IMR-90 (cell line): Measurements from ENCODE around the gene ADCY1. TPM values are rescaled to one million over a fixed set of nuclear protein-coding genes. Genes with fewer than 3 reads are reported as not detected.

Experiments
- ATAC-seq: fragments of 200-7000 bp; cut with Tn5 transposase; 2 replicates; pipeline ENCODE4 v1.9.1; 2020; ENCODE audit warnings: low read depth, mild to moderate bottlenecking, moderate library complexity
- BruUV-seq: library from RNA; stranded (reverse); fragments of 400-500 nt; replicated peaks from 2 replicates; lab custom pipeline; 2021; lab: Mats Ljungman, UMichigan
- CTCF ChIA-PET: fragments of 300-600 bp; formaldehyde crosslinking; extraction: SDS; loops from one replicate; lab custom pipeline; 2021; ENCODE audit warnings: antibody characterized with exemption; lab: Yijun Ruan, JAX
- POLR2A ChIA-PET: fragments of 300-600 bp; sonication (Branson Sonifier 250); formaldehyde crosslinking; loops from one replicate; lab custom pipeline; 2022; ENCODE audit warnings: antibody characterized with exemption; ENCODE audit not compliant: unreplicated experiment; lab: Charles Lee
- DNase-seq: peaks from one replicate; pipeline ENCODE4 v3.0.0; 2013
- H2AFZ ChIP-seq: replicated peaks from 2 replicates; pipeline ENCODE3; 2013; ENCODE audit warnings: low read length, mild to moderate bottlenecking; ENCODE audit not compliant: poor library complexity
- H2AK5ac ChIP-seq: 2 replicates; pipeline ENCODE4 v1.6.1; 2013; ENCODE audit warnings: low read depth, low read length, inconsistent platforms
- H2AK9ac ChIP-seq: replicated peaks from 2 replicates; pipeline ENCODE3; 2013; ENCODE audit warnings: mild to moderate bottlenecking, low read depth, low read length, moderate library complexity; ENCODE audit not compliant: poor library complexity
- H2BK120ac ChIP-seq: 2 replicates; pipeline ENCODE4 v1.6.1; 2013; ENCODE audit warnings: low read depth, low read length, inconsistent platforms
- H2BK15ac ChIP-seq: 3 replicates; pipeline ENCODE4 v1.6.1; 2013; ENCODE audit warnings: low read depth, low read length, inconsistent platforms
- H2BK20ac ChIP-seq: 2 replicates; pipeline ENCODE4 v1.6.1; 2013; ENCODE audit warnings: low read depth, mild to moderate bottlenecking, inconsistent platforms, low read length, moderate library complexity
- H2BK5ac ChIP-seq: 2 replicates; pipeline ENCODE4 v1.6.1; 2013; ENCODE audit warnings: mild to moderate bottlenecking, low read depth, low read length, inconsistent platforms; ENCODE audit not compliant: poor library complexity, severe bottlenecking
- H3K14ac ChIP-seq: replicated peaks from 2 replicates; pipeline ENCODE4 v1.6.1; 2013; ENCODE audit warnings: low read depth, low read length, inconsistent platforms
- H3K18ac ChIP-seq: 2 replicates; pipeline ENCODE4 v1.6.1; 2013; ENCODE audit warnings: low read depth, low read length, control low read depth
- H3K23ac ChIP-seq: 2 replicates; pipeline ENCODE4 v1.6.1; 2013; ENCODE audit warnings: low read depth, low read length, inconsistent platforms
- H3K27ac ChIP-seq: 2 replicates; pipeline ENCODE4 v1.5.1; 2013; ENCODE audit warnings: mild to moderate bottlenecking, control low read depth, low read length; ENCODE audit not compliant: insufficient read depth
- H3K27me3 ChIP-seq: 2 replicates; pipeline ENCODE4 v1.6.1; 2013; ENCODE audit warnings: low read length; ENCODE audit not compliant: control insufficient read depth, insufficient read depth
- H3K36me3 ChIP-seq: 2 replicates; pipeline ENCODE4 v1.6.1; 2013; ENCODE audit warnings: low read length, mixed read lengths; ENCODE audit not compliant: control insufficient read depth, insufficient read depth
- H3K4ac ChIP-seq: 2 replicates; pipeline ENCODE4 v1.6.1; 2013; ENCODE audit warnings: low read depth, low read length, inconsistent platforms
- H3K4me1 ChIP-seq: 2 replicates; pipeline ENCODE4 v1.6.1; 2013; ENCODE audit warnings: low read length, mixed read lengths; ENCODE audit not compliant: control insufficient read depth, insufficient read depth
- H3K4me2 ChIP-seq: 2 replicates; pipeline ENCODE4 v1.6.1; 2013; ENCODE audit warnings: low read depth, mild to moderate bottlenecking, control low read depth, low read length, moderate library complexity
- H3K4me3 ChIP-seq: 2 replicates; pipeline ENCODE4 v1.5.1; 2013; ENCODE audit warnings: low read depth, mild to moderate bottlenecking, control low read depth, low read length, moderate library complexity; ENCODE audit not compliant: insufficient read depth
- H3K56ac ChIP-seq: 2 replicates; pipeline ENCODE4 v1.6.1; 2013; ENCODE audit warnings: low read length, inconsistent platforms; ENCODE audit not compliant: insufficient read depth; ENCODE audit errors: extremely low read depth
- H3K79me1 ChIP-seq, 2 experiments: 2 replicates each; pipeline ENCODE4 v1.6.1; 2013; ENCODE audit warnings: low read length in 2 of 2, inconsistent platforms in 1 of 2, low read depth in 1 of 2
- H3K9ac ChIP-seq: 2 replicates; pipeline ENCODE4 v1.6.1; 2013; ENCODE audit warnings: low read depth, low read length, control low read depth
- H3K9me1 ChIP-seq: 2 replicates; pipeline ENCODE4 v1.6.1; 2013; ENCODE audit warnings: low read length, inconsistent platforms; ENCODE audit not compliant: insufficient read depth
- H3K9me3 ChIP-seq: 2 replicates; pipeline ENCODE4 v1.6.1; 2013; ENCODE audit warnings: low read length; ENCODE audit not compliant: control insufficient read depth, insufficient read depth
- H4K20me1 ChIP-seq: 2 replicates; pipeline ENCODE4 v1.6.1; 2013; ENCODE audit warnings: low read length, inconsistent platforms; ENCODE audit not compliant: insufficient read depth
- H4K5ac ChIP-seq: 2 replicates; pipeline ENCODE4 v1.6.1; 2013; ENCODE audit warnings: mild to moderate bottlenecking, low read depth, low read length, control low read depth
- H4K8ac ChIP-seq, 2 experiments: 2 replicates each; pipeline ENCODE4 v1.6.1; 2013; ENCODE audit warnings: low read depth in 2 of 2, low read length in 2 of 2, control low read depth in 1 of 2, inconsistent platforms in 1 of 2
- H4K91ac ChIP-seq: 2 replicates; pipeline ENCODE4 v1.6.1; 2013; ENCODE audit warnings: low read depth, low read length, inconsistent platforms; ENCODE audit not compliant: insufficient read depth
- CEBPB ChIP-seq: IDR thresholded peaks from 2 replicates; pipeline ENCODE4 v1.6.1; 2012; ENCODE audit warnings: low read depth, low read length, improper control_type of control experiment
- WGBS, 2 experiments: methylation state at CpG; one replicate each; pipeline versions ENCODE4 v1.1.5 to v1.1.7; 2013; ENCODE audit warnings: missing lambda C conversion rate in 2 of 2; ENCODE audit not compliant: insufficient read length in 1 of 2; ENCODE audit errors: extremely low coverage in 2 of 2; 5-methylcytosine and 5-hydroxymethylcytosine counted together
- dilution Hi-C: fragments of 300-500 bp; cut with HindIII; formaldehyde crosslinking; loops from one replicate; pipeline ENCODE4 v1.14.3; 2018; ENCODE audit warnings: low sequenced_read_pairs; ENCODE audit not compliant: unreplicated experiment
- in situ Hi-C: fragments of 300-500 bp; cut with MboI; formaldehyde crosslinking; loops from 3 replicates; pipeline ENCODE4 v1.14.3; 2019; ENCODE audit warnings: low sequenced_read_pairs, inconsistent platforms, mixed read lengths
- intact Hi-C: fragments of 100-400 bp; cut with micrococcal nuclease; formaldehyde crosslinking; loops from 2 replicates; pipeline ENCODE4 v1.10.0; 2022
- polyA plus RNA-seq, 3 experiments: library from polyadenylated mRNA; depleted of rRNA; stranded (reverse); fragments of >200 nt; gene quantifications; 2 replicates each; pipeline ENCODE4 v1.2.3, GENCODE V29; 2012; ENCODE audit warnings: low replicate concordance in 1 of 3
- total RNA-seq: library from RNA; depleted of rRNA; stranded (reverse); fragments of >200 nt; gene quantifications from 2 replicates; pipeline ENCODE4 v1.2.3, GENCODE V29; 2012

Gene ADCY1
- total and polyA plus RNA-seq, 2 of the 4 experiments (the other 2 are of a cell fraction): 0.18 to 0.24 TPM

- no peak overlapping the region for H2AFZ ChIP-seq
- no peak overlapping the region for H3K56ac ChIP-seq
- H3K9ac ChIP-seq: no peak overlapping the region
- ChIA-PET CTCF (no interaction called here), POLR2A (no interaction called here)
- H3K14ac ChIP-seq: no peak overlapping the region
- no peaks in the 10 kb centered on the region for H3K36me3 ChIP-seq
- no peak overlapping the region for H2AK9ac ChIP-seq
- H3K27me3 ChIP-seq: no peaks in the 10 kb centered on the region; the same call in 1 of the 2 replicates
- intact Hi-C loops (no loop called here), in situ Hi-C loops (no loop called here), dilution Hi-C loops (no loop called here)
- H4K91ac ChIP-seq: no peak overlapping the region
- H2BK120ac ChIP-seq: no peak overlapping the region
- ATAC-seq: no peak
- no peak overlapping the region for H3K4me3 ChIP-seq
- no peak overlapping the region for H2AK5ac ChIP-seq
- no TSS peak for BruUV-seq
- H4K8ac ChIP-seq: no peak overlapping the region
- WGBS, 2 experiments: no CpG with 5 or more reads among the region's 1 CpG
- no peaks in the 10 kb centered on the region for H4K20me1 ChIP-seq
- H3K18ac ChIP-seq: no peak overlapping the region
- H3K9me3 ChIP-seq: no peaks in the 10 kb centered on the region
- no peak for TF ChIP-seq CEBPB
- no peaks in the 10 kb centered on the region for H3K79me1 ChIP-seq
- no peak overlapping the region for H4K5ac ChIP-seq
- no peak overlapping the region for H3K4me2 ChIP-seq
- DNase-seq: no peak
- H3K23ac ChIP-seq: no peak overlapping the region
- H3K9me1 ChIP-seq: no peaks in the 10 kb centered on the region
- no peak overlapping the region for H3K27ac ChIP-seq
- H2BK15ac ChIP-seq: no peak overlapping the region
- no peaks in the 10 kb centered on the region for H3K4me1 ChIP-seq
- H2BK20ac ChIP-seq: no peak overlapping the region
- H2BK5ac ChIP-seq: no peak overlapping the region
- no peak overlapping the region for H3K4ac ChIP-seq
Observed at GRCh38 chr7:45631569-45631968, 57.4 kb downstream of the ADCY1 start.
